Breast epithelium (tissue), 3 donors: Measurements from ENCODE around the gene FAM47E.

Experiments used
- POLR2A ChIP-seq: fragments of 450-650 bp; IDR thresholded peaks from one replicate; pipeline ENCODE4 v1.6.1; 2016; ENCODE audit warnings: antibody characterized with exemption, mild to moderate bottlenecking, moderate library complexity
- TF ChIP-seq, protein P1 (sequence below), 3 donors: fragments of 450-650 bp; IDR thresholded peaks; one replicate each; pipeline ENCODE4 v1.5.1; 2016 to 2017; ENCODE audit warnings: antibody characterized with exemption in 3 of 3, mild to moderate bottlenecking in 3 of 3, moderate library complexity in 3 of 3

DNA sequence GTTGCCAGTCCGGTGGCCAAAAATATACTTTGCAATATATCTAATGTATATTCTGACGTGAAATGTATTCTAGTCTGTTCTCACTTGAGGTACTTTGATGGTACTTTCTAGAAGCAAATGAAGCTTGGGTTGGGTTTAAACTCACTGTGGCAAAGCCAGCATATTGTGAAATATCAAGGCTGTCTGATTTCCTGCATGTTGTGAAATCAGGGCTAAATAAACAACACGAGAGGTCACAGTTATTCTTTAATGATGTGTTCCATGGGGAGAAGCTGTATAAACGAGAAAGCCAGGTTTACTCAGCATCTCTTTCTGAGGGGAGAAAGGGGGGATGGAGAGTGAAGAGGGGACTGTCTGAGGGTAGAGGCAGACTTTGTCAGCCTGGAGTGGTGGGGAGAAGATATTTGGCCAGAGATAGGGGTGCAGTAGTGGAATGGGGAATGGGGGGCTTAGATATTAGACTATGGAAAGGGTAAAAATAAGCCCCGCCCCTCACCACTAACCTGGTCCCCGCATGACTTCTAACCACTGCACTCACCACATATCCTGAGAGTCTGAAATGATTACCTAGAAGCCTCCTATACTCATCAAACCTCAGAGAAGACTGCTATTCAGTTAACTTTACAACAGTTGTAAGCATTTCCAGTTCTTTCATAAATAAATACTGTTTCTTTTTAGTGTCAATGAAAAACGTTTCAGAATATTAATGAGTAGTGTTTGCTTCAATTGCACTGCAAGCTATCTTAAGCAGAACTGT lies 32.0 kb upstream of the FAM47E start:
- no peak for TF ChIP-seq POLR2A
- TF ChIP-seq, protein P1, sequence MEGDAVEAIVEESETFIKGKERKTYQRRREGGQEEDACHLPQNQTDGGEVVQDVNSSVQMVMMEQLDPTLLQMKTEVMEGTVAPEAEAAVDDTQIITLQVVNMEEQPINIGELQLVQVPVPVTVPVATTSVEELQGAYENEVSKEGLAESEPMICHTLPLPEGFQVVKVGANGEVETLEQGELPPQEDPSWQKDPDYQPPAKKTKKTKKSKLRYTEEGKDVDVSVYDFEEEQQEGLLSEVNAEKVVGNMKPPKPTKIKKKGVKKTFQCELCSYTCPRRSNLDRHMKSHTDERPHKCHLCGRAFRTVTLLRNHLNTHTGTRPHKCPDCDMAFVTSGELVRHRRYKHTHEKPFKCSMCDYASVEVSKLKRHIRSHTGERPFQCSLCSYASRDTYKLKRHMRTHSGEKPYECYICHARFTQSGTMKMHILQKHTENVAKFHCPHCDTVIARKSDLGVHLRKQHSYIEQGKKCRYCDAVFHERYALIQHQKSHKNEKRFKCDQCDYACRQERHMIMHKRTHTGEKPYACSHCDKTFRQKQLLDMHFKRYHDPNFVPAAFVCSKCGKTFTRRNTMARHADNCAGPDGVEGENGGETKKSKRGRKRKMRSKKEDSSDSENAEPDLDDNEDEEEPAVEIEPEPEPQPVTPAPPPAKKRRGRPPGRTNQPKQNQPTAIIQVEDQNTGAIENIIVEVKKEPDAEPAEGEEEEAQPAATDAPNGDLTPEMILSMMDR (IDR thresholded peaks at IDR 0.05): no peak
